HCT116 (cell line): Measurements from ENCODE around the gene SKIC3. TPM values are rescaled to one million over a fixed set of nuclear protein-coding genes. Genes with fewer than 3 reads are reported as not detected.

Source experiments
- ATAC-seq: fragments of 200-7000 bp; cut with Tn5 transposase; 2 replicates; pipeline ENCODE4 v1.9.1; 2020; ENCODE audit warnings: mild to moderate bottlenecking, moderate library complexity
- BruUV-seq: library from RNA; stranded (reverse); fragments of 400-500 nt; replicated peaks from 2 replicates; lab custom pipeline; 2021; lab: Mats Ljungman, UMichigan
- CTCF ChIA-PET: fragments of 300-600 bp; sonication (Branson Sonifier 250); formaldehyde crosslinking; loops from one replicate; lab custom pipeline; 2021; ENCODE audit warnings: antibody characterized with exemption; lab: Charles Lee
- POLR2A ChIA-PET: fragments of 300-600, 350-600 bp; sonication (Branson Sonifier 250); formaldehyde crosslinking; loops from one replicate; lab custom pipeline; 2021; ENCODE audit warnings: antibody characterized with exemption; lab: Charles Lee
- RAD21 ChIA-PET, 2 experiments: fragments of 300-600 bp; sonication (Branson Sonifier 250); formaldehyde crosslinking; loops; one replicate each; lab custom pipeline; 2023; ENCODE audit warnings: low total read pairs in 2 of 2; ENCODE audit not compliant: uncharacterized antibody in 2 of 2, unreplicated experiment in 2 of 2, low non-redundant PET in 1 of 2; lab: Charles Lee
- DNase-seq: peaks from one replicate; pipeline ENCODE4 v3.0.0-alpha.2; 2010; ENCODE audit warnings: low read depth, low spot score
- H2AFZ ChIP-seq: fragments of 200-600 bp; shearing (Covaris generic), sonication (generic); 2 replicates; pipeline ENCODE4 v1.6.1; 2017; ENCODE audit warnings: low read depth, mixed run types, mixed read lengths, antibody characterized with exemption, low read length; ENCODE audit not compliant: poor library complexity, severe bottlenecking
- H3K27ac ChIP-seq: 2 replicates; pipeline ENCODE4 v1.5.1; 2012; ENCODE audit warnings: low read depth, low read length
- H3K27me3 ChIP-seq: fragments of 200-600 bp; sonication (generic); 2 replicates; pipeline ENCODE4 v1.6.1; 2016; ENCODE audit warnings: mixed run types, low read length, mixed read lengths; ENCODE audit not compliant: insufficient read depth
- H3K36me3 ChIP-seq, 2 experiments: fragments of 200-500 bp in 1 of 2; fragments of 200-600 bp in 1 of 2; sonication (Bioruptor generic) in 1 of 2; sonication (generic) in 1 of 2; 2 replicates each; pipeline versions ENCODE4 v1.5.1 to v1.6.1; 2014 to 2016; ENCODE audit warnings: low read length in 2 of 2, inconsistent platforms in 1 of 2, mixed read lengths in 1 of 2, mixed run types in 1 of 2; ENCODE audit not compliant: insufficient read depth in 2 of 2, control insufficient read depth in 1 of 2
- H3K4me1 ChIP-seq, 2 experiments: fragments of 200-600 bp in 1 of 2; sonication (generic) in 1 of 2; 2 replicates each; pipeline versions ENCODE4 v1.5.1 to v1.6.1; 2012 to 2017; ENCODE audit warnings: low read length in 2 of 2, inconsistent platforms in 1 of 2, mild to moderate bottlenecking in 1 of 2, mixed read lengths in 1 of 2, mixed run types in 1 of 2, moderate library complexity in 1 of 2; ENCODE audit not compliant: insufficient read depth in 2 of 2, control insufficient read depth in 1 of 2
- H3K4me2 ChIP-seq: fragments of 200-600 bp; sonication (generic); 2 replicates; pipeline ENCODE4 v1.6.1; 2017; ENCODE audit warnings: mixed run types, low read length, mixed read lengths
- H3K4me3 ChIP-seq, 2 experiments: fragments of 200-600 bp in 1 of 2; sonication (generic) in 1 of 2; replicated peaks in 1 of 2; 2 replicates each; pipeline ENCODE4 v1.5.1; 2011 to 2016; ENCODE audit warnings: low read length in 2 of 2, control low read depth in 1 of 2, low read depth in 1 of 2, mild to moderate bottlenecking in 1 of 2, mixed read lengths in 1 of 2, mixed run types in 1 of 2
- H3K79me2 ChIP-seq: fragments of 200-600 bp; sonication (generic); 2 replicates; pipeline ENCODE4 v1.6.1; 2017; ENCODE audit warnings: mild to moderate bottlenecking, mixed run types, low read length, moderate library complexity, mixed read lengths; ENCODE audit not compliant: insufficient read depth
- H3K9ac ChIP-seq: fragments of 200-600 bp; sonication (generic); 2 replicates; pipeline ENCODE4 v1.6.1; 2016; ENCODE audit warnings: low read length, mixed read lengths
- H3K9me2 ChIP-seq: fragments of 200-600 bp; sonication (generic), shearing (Covaris generic); 2 replicates; pipeline ENCODE4 v1.6.1; 2017; ENCODE audit warnings: mixed run types, mild to moderate bottlenecking, moderate library complexity; ENCODE audit not compliant: insufficient read depth
- H3K9me3 ChIP-seq, 2 experiments: fragments of 200-500 bp in 1 of 2; fragments of 200-600 bp in 1 of 2; sonication (Bioruptor generic) in 1 of 2; sonication (generic) in 1 of 2; 2 replicates each; pipeline ENCODE4 v1.6.1; 2014 to 2017; ENCODE audit warnings: low read length in 2 of 2, mixed read lengths in 2 of 2, inconsistent platforms in 1 of 2, low read depth in 1 of 2, mild to moderate bottlenecking in 1 of 2, mixed run types in 1 of 2, moderate library complexity in 1 of 2; ENCODE audit not compliant: control insufficient read depth in 1 of 2, insufficient read depth in 1 of 2
- H4K20me1 ChIP-seq: fragments of 200-600 bp; sonication (generic), shearing (Covaris generic); 2 replicates; pipeline ENCODE4 v1.6.1; 2017; ENCODE audit warnings: mixed run types, mild to moderate bottlenecking, moderate library complexity; ENCODE audit not compliant: insufficient read depth
- CEBPB ChIP-seq: IDR thresholded peaks from 2 replicates; pipeline ENCODE4 v1.6.1; 2012; ENCODE audit warnings: low read depth
- EGR1 ChIP-seq: IDR thresholded peaks from 2 replicates; pipeline ENCODE4 v1.6.1; 2012; ENCODE audit warnings: low read depth
- ELF1 ChIP-seq: IDR thresholded peaks from 2 replicates; pipeline ENCODE4 v1.6.1; 2012; ENCODE audit warnings: low read depth, borderline replicate concordance
- FOSL1 ChIP-seq: IDR thresholded peaks from 2 replicates; pipeline ENCODE4 v1.6.1; 2012; ENCODE audit warnings: low read depth
- JUND ChIP-seq: IDR thresholded peaks from 2 replicates; pipeline ENCODE4 v1.6.1; 2012
- SP1 ChIP-seq: IDR thresholded peaks from 2 replicates; pipeline ENCODE4 v1.6.1; 2012; ENCODE audit warnings: low read depth
- TCF7L2 ChIP-seq: IDR thresholded peaks from 2 replicates; pipeline ENCODE4 v1.7.0; 2011; ENCODE audit warnings: borderline replicate concordance, inconsistent platforms; ENCODE audit not compliant: insufficient read depth, insufficient read length; ENCODE audit errors: extremely low read depth
- YY1 ChIP-seq: IDR thresholded peaks from 2 replicates; pipeline ENCODE4 v1.6.1; 2011; ENCODE audit warnings: low read length, low read depth, moderate library complexity, mild to moderate bottlenecking; ENCODE audit not compliant: insufficient replicate concordance; ENCODE audit errors: extremely low read depth
- intact Hi-C: fragments of 100-400 bp; cut with micrococcal nuclease; formaldehyde crosslinking; loops from 2 replicates; pipeline ENCODE4 v1.10.0; 2022
- total RNA-seq: library from RNA; stranded (reverse); gene quantifications from one replicate; pipeline ENCODE4 v1.2.1, GENCODE V29; 2021; ENCODE audit not compliant: unreplicated experiment
- TF ChIP-seq, protein P1 (sequence below): IDR thresholded peaks from 2 replicates; pipeline ENCODE4 v1.6.1; 2011; ENCODE audit warnings: mild to moderate bottlenecking, low read length, moderate library complexity; ENCODE audit not compliant: insufficient replicate concordance; ENCODE audit errors: extremely low read depth

The SKIC3 gene
- total RNA-seq, 1 experiment from 2014 or later: 35.1 TPM

DNA sequence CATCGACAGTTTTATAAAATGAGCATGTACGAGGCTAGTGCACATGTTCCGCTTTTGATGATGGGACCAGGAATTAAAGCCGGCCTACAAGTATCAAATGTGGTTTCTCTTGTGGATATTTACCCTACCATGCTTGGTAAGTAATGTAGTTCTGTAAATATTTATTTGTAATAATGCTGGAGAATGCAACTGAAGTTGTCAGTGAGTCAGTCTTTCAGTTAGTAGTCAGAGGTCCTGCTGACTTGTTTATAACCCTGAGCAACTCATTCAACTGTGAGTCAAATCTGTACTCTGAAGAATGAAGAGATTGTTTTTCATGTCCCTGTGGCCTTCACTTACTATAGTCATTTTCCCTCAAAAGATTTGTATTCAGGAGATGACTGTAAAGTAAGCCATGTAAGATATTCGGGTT is 36.7 kb upstream of the SKIC3 start:
- POLR2A ChIA-PET: no interaction called here
- peak overlapping the region; percentile 17 for H3K4me2 ChIP-seq
- ATAC-seq (peak; percentile 91), DNase-seq (peak; percentile 63)
- no peaks in the 10 kb centered on the region for H4K20me1 ChIP-seq
- H3K27ac ChIP-seq: no peak overlapping the region
- no peaks in the 10 kb centered on the region for H3K79me2 ChIP-seq
- BruUV-seq: no TSS peak
- H3K9me3 ChIP-seq: no peaks in the 10 kb centered on the region
- H3K4me3 ChIP-seq: no peak overlapping the region
- no peaks in the 10 kb centered on the region for H3K27me3 ChIP-seq
- H3K9me2 ChIP-seq: no peaks in the 10 kb centered on the region
- peak; percentile 46; the same call in 1 of the 2 replicates for TF ChIP-seq FOSL1
- peak; percentile 56; the same call in 1 of the 2 replicates for TF ChIP-seq JUND
- no peak for TF ChIP-seq TCF7L2
- no peak for TF ChIP-seq ELF1
- no peak for TF ChIP-seq YY1
- peak; percentile 39; the same call in 1 of the 2 replicates for TF ChIP-seq SP1
- TF ChIP-seq EGR1: no peak
- TF ChIP-seq, protein P1, sequence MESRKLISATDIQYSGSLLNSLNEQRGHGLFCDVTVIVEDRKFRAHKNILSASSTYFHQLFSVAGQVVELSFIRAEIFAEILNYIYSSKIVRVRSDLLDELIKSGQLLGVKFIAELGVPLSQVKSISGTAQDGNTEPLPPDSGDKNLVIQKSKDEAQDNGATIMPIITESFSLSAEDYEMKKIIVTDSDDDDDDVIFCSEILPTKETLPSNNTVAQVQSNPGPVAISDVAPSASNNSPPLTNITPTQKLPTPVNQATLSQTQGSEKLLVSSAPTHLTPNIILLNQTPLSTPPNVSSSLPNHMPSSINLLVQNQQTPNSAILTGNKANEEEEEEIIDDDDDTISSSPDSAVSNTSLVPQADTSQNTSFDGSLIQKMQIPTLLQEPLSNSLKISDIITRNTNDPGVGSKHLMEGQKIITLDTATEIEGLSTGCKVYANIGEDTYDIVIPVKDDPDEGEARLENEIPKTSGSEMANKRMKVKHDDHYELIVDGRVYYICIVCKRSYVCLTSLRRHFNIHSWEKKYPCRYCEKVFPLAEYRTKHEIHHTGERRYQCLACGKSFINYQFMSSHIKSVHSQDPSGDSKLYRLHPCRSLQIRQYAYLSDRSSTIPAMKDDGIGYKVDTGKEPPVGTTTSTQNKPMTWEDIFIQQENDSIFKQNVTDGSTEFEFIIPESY: no peak
- no peak for TF ChIP-seq CEBPB
- RAD21 ChIA-PET: no interaction called here
- no peak overlapping the region for H2AFZ ChIP-seq
- intact Hi-C loops: no loop called here
- H3K4me1 ChIP-seq: peaks cover 0 to 20% of the 10 kb centered on the region in 2 experiments; a peak in 2 of 4 replicates
- CTCF ChIA-PET: no interaction called here
- H3K36me3 ChIP-seq: no peaks in the 10 kb centered on the region
- no peak overlapping the region for H3K9ac ChIP-seq
